ENCODE results near the gene DHX15. TPM values are rescaled to one million over a fixed set of nuclear protein-coding genes. Genes with fewer than 3 reads are reported as not detected.

Gene DHX15
- total RNA-seq, 1 donor from 2014 or later = 147 TPM

GRCh38 chr4:24583451-24584210 is 723 bp downstream of the DHX15 start:
- no peak for DNase-seq (ENCODE audit: low read depth, low spot score)

- no peak for DNase-seq (ENCODE audit: low read depth, low spot score)
These were observed 2.0 kb downstream of the DHX15 start for GRCh38 chr4:24582235-24582832.

GRCh38 chr4:24578364-24578763 is 6.0 kb downstream of the DHX15 start:
- DNase-seq (ENCODE audit: low read depth, low spot score) = no peak

- no peak for DNase-seq (ENCODE audit: low read depth, low spot score)
These were observed 8.1 kb downstream of the DHX15 start for GRCh38 chr4:24576276-24576675.

GRCh38 chr4:24574236-24574635 is 10.1 kb downstream of the DHX15 start:
- DNase-seq (ENCODE audit: low read depth, low spot score) = no peak

GRCh38 chr4:24573582-24573981 is 10.8 kb downstream of the DHX15 start:
- no peak for DNase-seq (ENCODE audit: low read depth, low spot score)

- no peak for DNase-seq (ENCODE audit: low read depth, low spot score)
These were observed 13.6 kb downstream of the DHX15 start for GRCh38 chr4:24570574-24571236.

GRCh38 chr4:24570172-24570571 is 14.2 kb downstream of the DHX15 start:
- DNase-seq (ENCODE audit: low read depth, low spot score) = no peak

GRCh38 chr4:24569662-24570061 is 14.7 kb downstream of the DHX15 start:
- no peak for DNase-seq (ENCODE audit: low read depth, low spot score)

GRCh38 chr4:24568425-24568824 is 15.9 kb downstream of the DHX15 start:
- no peak for DNase-seq (ENCODE audit: low read depth, low spot score)

- no peak for DNase-seq (ENCODE audit: low read depth, low spot score)
These were observed 19.3 kb downstream of the DHX15 start for GRCh38 chr4:24565054-24565453.

- DNase-seq (ENCODE audit: low read depth, low spot score) = no peak
These were observed 19.9 kb downstream of the DHX15 start for GRCh38 chr4:24564488-24564887.

GRCh38 chr4:24561438-24562139 is 22.8 kb downstream of the DHX15 start:
- no peak for DNase-seq (ENCODE audit: low read depth, low spot score)

- DNase-seq (ENCODE audit: low read depth, low spot score) = no peak
These were observed 23.4 kb downstream of the DHX15 start for GRCh38 chr4:24560868-24561368.

- DNase-seq (ENCODE audit: low read depth, low spot score) = no peak
These were observed 24.5 kb downstream of the DHX15 start for GRCh38 chr4:24559889-24560288.

GRCh38 chr4:24559032-24559821 is 25.1 kb downstream of the DHX15 start:
- DNase-seq (ENCODE audit: low read depth, low spot score) = no peak

GRCh38 chr4:24557026-24558025 is 27.0 kb downstream of the DHX15 start:
- DNase-seq (ENCODE audit: low read depth, low spot score) = no peak

- DNase-seq (ENCODE audit: low read depth, low spot score) = no peak
These were observed 32.7 kb downstream of the DHX15 start for GRCh38 chr4:24551492-24552289.
